Umbilical cord (tissue), 2 donors: ENCODE measurements around the gene EP400. TPM values are rescaled to one million over a fixed set of nuclear protein-coding genes. Genes with fewer than 3 reads are reported as not detected.

ENCODE experiments used
- DNase-seq: peaks from one replicate; pipeline ENCODE4 v3.0.0-alpha.2; 2015; ENCODE audit warnings: low spot score
- total RNA-seq: library from RNA; depleted of rRNA; stranded (reverse); fragments of >200 nt; gene quantifications from one replicate; pipeline ENCODE4 v1.2.3, GENCODE V29; 2014; ENCODE audit warnings: low replicate concordance; ENCODE audit not compliant: insufficient read depth

The EP400 gene
- total RNA-seq, 1 donor from 2014 or later = 15.4 TPM

DNA sequence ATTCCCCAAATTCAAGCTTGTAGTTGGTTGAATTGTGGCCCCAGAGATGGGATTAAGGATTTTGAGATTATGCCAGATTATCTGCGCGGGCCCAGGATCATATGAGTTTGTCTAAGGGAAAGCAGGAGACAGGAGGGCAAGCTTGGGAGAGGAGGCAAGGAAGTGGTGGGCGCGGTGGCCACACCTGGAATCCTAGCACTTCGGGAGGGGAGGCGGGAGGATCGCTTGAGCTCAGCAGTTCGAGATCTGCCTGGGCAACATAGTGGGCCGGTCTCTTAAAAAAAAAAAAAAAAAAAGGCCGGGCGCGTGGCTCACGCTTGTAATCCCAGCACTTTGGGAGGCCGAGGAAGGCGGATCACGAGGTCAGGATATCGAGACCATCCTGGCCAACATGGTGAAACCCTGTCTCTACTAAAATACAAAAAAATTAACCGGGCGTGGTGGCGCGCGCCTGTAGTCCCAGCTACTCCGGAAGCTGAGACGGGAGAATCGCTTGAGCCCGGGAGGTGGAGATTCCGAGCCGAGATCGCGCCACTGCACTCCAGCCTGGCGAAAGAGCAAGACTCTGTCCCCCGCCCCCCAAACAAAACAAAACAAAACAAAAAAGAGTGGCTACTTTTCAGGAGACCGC lies 21.5 kb upstream of the EP400 start:
- no peak for DNase-seq

DNA sequence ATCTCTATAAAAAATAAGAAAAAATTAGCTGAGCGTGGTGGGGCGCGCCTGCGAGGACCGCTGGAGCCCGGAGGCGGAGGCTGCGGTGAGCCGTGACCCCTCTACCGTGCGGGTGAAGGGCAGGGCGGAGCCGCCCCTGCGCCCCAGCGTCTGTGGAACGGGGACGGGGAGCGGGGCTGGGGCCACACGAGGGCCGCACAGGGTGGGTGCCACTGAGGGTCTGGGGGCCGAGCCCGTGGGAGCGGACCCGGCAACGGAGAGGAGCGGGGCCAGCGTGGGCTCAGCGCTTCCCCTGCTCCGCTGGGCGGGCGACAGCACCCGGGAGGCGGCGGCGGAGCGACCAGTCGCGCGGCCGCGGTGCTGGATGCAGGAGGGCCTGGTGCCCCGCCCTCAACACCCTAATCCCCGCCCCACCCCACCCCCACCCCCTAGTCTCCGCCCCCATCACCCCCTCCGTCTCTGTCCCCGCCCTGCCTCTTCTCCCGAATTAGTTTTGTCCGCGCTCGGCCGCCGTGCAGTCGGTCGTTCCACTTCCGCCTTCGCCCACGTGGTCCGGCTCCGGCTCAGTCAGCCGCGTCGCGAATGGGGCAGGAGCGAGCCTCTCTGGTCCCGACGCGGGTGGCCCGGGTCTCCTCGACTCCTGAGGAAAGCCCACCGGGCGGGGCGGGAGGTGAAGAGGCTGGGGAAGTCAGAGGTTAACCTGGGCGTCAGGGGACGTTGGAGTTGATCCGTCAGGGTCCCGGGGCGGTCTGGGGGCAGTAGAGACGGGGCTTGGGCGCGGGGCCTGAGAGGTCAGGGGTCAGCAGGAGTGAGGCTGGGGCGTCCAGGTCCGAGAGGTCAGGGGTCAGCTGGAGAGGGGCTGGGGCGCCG lies 20.8 kb upstream of the EP400 start, which contains the start of gene PUS1:
Gene PUS1 (plus strand): TSS at position 566 of the 870 bp plus-strand sequence. CDS start 447 bp downstream, outside the sequence.
- peak; percentile 95 for DNase-seq

DNA sequence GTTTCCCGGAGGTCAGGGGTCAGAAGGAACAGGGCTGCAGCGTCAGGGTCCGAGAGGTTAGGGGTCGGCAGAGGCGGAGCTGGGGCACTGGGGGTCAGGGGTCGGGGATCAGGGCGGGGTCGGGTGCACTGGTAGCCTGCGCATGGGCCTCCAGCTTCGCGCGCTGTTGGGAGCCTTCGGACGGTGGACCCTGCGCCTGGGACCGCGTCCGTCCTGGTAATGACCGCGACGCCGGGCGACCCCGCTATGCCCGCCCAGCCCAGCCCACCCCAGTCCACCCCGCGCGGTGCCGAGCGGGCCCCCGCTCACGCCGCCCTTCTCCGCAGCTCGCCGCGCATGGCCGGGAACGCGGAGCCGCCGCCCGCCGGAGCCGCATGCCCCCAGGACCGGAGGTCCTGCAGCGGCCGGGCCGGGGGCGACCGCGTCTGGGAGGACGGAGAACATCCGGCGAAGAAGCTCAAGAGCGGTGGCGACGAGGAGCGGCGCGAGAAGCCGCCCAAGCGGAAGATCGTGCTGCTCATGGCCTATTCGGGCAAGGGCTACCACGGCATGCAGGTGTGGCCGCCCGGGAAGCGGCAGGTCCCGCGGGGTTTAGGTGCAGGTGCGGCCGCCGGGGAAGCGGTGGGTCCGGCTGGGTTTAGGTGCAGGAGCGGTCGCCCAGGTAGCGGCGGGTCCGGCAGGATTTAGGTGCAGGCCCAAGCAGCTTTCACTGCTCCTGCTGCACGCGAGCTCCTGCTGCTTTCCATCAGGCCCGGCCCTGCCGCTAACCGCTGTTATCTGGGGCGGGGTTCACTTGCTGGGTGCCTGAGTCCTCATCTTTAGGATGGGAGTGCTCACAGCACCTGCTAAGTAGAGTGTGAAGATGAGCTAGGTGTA lies 19.9 kb upstream of the EP400 start:
- DNase-seq = no peak

DNA sequence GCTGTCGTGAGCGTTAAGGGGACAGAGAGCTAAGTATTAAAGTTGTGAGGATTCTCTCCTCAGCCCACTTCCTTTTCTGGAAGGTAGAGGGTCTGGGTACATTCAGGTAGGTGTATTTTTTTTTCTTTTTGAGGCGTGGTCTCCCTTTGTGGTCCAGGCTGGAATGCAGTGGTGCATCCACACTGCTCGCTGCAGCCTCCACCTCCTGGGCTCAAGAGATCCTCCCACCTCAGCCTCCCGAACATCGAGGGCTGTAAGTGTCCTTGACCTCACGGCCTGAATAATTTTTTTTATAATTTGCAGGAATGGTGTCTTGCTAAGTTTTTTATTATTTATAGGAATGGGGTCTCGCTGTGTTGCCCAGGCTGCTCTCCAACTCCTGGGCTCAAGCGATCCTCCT lies 19.2 kb upstream of the EP400 start:
- DNase-seq = no peak

DNA sequence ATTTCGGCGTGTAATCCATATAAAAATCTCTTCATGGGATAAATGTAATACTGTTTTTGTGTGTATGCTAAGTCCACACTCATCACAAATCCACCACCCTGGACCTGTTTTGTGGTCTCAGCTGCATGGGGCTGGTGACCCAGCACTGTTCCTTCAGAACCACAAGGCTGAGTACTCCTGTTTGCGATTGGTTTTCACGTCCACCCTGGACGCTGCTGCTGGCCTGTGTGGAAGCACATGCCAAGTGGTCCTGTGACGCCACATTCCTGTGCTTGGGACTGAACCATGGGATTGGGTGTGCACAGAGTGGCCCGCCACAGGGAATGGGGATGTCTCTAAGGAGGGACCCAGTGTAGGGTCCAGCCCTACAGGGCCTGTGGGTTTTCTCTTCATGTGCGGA lies 16.4 kb upstream of the EP400 start:
- DNase-seq = no peak

DNA sequence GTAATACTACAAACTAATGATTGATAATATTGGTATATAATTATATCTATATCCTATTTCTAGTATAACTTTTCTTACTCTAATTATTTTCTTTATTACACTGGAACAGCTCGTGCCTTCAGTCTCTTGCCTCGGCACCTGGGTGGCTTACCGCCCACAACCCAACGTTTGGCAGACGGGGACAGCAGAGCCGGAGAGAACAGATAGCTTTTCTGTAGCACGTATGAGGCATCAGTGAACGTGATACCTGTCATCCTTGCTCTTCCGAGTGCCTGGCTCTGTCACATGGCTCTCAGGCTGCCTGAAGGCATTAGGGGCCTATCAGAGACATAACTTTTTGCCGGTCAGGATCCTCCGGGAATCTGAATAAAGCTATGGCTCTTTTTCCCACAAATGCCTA lies 15.2 kb upstream of the EP400 start:
- DNase-seq = no peak

DNA sequence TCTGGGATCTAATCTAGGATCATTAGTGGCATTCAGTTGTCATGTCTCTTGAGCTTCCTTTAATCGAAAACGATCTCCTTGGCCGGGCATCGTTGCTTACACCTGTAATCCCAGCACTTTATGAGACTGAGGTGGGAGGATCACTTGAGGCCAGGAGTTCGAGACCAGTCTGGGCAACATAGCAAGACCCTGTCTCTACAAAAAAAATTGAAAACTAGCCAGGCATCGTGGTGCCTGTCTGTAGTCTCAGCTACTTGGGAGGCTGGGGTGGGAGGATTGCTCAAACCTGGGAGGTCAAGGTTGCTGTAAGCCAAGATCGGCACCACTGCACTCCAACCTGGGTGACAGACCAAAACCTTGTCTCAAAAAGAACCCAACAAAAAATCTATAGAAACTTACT lies 11.7 kb upstream of the EP400 start:
- no peak for DNase-seq

DNA sequence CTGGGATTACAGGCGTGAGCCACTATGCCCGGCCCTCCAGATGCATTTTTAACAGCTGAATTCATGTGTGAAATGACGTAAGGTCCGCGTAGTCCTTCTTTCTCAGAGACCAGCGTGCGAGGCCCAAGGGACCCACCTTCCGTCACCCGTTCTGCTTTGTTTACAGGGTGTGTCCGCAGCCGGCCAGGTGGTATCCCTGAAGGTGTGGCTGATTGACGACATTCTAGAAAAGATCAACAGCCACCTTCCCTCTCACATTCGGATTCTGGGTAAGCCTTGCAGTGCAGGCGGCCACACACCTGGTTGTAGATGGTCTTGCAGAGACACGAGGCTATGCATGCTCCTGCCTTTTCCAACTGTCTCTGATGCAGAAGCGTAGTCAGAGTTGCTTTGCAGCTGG lies 10.7 kb upstream of the EP400 start:
- no peak for DNase-seq

DNA sequence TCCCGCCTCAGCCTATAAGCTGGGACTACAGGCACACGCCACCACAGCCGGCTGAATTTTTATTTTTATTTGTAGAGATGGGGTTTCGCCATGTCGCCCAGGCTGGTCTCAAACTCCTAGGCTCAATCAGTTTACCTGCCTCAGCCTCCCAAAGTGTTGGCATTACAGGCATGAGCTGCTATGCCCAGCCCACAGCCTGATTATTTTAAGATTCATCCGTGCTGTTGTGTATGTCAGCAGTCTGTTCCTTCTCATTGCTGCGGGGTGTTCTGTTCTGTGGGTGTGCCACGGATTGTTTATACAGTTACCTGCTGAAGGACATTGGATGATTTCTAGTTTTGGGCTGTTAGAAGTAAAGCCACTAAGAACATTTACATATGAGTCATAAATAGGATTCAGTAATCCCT lies 9.6 kb upstream of the EP400 start:
- DNase-seq = no peak

DNA sequence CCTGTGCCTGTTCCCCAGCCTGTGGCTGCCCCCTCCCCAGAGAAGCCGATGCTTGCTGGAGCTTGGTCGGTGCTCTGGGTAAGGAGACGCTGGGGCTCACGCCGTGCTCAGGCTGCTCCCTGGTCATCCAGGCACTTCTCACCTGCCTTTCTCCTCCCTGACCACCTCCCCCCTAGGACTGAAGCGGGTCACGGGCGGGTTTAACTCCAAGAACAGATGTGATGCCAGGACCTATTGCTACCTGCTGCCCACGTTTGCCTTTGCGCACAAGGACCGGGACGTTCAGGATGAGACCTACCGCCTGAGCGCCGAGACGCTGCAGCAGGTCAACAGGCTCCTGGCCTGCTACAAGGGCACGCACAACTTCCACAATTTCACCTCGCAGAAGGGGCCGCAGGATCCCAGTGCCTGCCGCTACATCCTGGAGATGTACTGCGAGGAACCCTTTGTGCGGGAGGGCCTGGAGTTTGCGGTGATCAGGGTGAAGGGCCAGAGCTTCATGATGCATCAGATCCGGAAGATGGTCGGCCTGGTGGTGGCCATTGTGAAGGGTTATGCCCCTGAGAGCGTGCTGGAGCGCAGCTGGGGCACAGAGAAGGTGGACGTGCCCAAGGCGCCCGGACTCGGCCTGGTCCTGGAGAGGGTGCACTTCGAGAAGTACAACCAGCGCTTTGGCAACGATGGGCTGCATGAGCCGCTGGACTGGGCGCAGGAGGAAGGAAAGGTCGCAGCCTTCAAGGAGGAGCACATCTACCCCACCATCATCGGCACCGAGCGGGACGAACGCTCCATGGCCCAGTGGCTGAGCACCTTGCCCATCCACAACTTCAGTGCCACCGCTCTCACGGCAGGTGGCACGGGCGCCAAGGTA lies 8.4 kb upstream of the EP400 start:
- DNase-seq = no peak

DNA sequence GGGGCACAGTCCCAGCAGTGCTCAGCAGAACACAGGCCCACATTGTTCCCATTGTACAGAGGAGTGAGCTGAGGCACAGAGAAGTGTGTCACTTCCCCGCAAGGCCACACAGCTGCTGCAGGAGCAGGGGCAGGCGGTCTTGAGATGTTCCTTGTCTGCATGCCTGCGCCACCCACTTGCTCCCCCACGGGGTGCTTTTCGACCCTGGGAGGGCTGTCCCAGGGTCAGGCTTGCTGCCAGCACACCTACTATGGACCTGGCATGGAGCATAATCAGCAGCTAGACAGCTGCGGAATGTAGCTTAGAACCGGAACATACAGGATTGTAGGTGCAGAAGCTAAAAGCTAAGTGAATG lies 7.8 kb upstream of the EP400 start:
- DNase-seq = no peak

DNA sequence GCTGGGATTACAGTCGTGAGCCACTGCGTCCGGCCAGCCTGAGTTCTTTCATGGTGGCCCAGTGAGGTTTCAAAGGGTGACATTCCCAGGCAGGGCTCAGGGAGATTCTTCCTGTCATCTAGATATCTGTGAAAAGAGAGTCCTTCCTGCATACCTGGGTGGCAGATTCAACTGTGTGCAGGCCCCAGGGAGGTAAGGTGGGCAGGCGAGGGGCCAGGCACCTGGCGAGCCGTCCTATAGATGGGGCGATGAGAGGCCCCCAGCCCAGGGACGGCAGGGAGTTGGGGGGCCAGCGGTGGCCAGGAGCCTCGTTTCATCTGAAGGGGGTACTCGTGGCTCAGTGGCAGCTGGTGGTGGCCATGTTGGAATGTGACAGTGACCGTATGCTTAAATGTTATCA lies 7.1 kb upstream of the EP400 start:
- no peak for DNase-seq

DNA sequence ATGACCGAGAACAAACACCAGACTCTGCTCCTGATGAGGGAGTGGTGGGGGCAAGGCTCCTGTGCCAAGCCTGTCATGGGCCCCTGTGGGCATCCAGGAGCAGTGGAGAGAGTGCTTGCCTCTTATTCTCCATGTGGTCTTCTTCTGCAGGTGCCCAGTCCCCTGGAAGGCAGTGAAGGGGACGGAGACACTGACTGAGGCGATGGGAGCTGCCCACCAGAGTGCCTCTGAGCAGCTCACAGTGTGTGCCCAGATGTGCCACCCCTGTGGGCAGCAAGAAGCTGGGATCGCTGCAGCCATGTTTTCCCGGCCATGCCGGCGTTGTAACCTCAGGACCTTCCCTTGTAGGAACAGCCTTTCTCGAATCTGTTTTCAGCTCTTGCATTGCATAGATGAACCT lies 6.4 kb upstream of the EP400 start:
- DNase-seq = no peak

DNA sequence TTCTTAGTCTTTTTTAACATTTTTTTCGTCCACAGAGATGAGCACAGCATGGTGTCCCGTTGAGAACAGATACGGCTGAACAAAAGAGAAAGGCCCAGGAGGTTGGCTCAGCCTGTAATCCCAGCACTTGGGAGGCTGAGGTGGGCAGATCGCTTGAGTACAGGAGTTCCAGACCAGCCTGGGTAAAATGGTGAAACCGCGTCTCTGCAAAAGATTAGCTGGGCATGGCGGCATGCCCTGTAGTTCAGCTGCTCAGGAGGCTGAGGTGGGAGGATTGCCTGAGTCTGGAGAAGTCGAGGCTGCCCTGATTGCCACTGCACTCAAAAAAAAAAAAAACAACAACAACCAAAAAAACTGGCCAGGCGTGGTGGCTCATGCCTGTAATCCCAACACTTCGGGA lies 5.9 kb upstream of the EP400 start:
- no peak for DNase-seq

DNA sequence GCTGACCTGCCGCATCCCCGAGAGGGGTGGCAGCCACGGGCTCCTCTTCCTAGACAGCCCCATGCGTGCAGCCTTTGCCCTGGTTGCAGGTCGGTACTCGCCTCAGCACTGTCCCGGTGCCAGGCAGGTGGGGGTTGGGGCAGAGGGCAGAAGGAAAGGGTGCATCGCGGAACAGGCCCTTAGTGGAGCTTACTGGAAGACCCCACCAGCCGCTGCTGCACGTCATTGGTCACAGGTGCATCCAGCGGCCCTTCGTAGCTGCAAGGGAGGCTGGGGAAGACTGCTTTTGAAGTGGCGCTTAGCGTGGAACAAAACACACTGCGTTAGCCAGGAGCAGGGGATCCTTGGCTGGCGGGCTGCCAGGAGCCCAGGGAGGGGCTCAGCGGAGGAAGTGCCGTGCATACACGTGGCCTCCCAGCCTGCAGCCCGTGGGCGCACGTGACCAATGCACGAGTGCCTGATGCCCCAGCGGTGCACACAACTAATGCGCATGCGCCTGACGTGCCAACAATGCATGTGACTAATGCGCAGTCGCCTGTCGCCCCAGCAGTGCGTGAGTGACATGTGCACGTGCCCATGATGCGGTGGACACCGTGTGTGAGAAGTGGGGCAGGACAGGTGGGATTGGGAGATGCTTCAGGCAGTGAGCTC lies 5.0 kb upstream of the EP400 start:
- no peak for DNase-seq

DNA sequence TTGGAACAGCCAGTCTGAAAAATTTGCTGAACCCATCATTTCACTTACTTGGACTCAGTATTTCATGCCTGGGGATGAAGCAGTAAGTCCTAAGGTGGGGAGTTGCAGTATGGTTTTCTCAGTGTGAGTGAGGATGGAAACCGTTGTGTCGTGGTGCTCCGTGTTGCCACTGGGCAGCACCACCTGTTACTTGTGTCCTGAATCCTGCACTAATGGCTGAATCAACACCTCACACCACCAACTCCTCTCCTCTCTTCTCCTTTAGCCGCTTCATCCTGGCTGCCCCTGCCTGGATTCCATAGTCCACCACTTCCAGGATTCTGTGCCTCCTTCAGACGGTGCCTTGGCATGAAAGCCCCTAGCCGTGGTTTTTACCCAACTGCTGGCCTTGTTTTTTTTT lies 3.0 kb upstream of the EP400 start:
- DNase-seq = no peak

DNA sequence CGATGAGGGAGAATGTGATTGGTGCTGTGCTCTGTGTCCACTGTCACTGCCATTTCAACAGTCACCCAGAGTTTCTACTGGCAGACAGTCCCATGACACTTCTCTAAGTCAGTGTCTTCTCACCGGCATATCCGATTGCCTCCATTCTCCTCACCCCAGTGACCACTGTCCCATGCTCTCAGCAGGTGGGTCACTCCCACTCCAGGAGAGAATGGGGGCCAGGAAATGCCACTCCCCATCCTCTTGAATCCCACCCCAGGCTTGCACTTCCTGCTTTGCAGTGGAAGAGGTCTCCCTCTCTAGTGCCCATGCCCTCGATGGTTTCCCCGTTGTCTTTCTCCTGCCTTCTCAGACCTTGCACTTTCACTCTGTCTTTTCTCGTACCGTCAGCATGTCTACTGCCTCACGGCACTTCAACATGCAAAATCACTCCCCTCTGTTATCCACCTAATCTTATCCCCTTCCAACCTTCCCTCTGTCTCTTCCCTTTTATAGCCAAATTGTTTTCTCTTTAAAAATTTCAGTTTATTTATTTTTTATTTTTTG lies 2.2 kb upstream of the EP400 start:
- DNase-seq = no peak

DNA sequence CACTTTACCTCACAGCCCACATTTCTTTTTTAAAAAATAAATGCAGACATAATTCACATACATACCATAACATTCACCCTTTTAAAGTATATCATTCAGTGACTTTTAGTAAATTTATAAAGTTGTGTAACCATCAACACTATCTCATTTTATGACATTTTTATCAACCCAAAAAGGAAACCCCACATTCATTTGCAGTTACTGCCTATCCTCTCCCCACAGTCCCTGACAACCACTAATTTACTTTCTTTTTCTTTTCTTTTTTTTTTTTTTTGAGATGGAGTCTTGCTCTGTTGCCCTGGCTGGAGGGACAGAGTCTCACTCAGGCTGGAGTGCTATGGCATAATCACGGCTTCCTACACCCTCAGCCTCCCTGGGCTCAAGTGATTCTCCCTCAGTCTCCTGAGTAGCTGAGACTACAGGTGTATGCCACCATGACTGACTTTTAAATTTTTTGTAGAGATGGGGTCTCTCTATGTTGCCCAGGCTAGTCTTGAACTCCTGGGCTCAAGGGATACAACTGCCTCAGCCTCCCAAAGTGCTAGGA lies 1.5 kb upstream of the EP400 start:
- DNase-seq = no peak

DNA sequence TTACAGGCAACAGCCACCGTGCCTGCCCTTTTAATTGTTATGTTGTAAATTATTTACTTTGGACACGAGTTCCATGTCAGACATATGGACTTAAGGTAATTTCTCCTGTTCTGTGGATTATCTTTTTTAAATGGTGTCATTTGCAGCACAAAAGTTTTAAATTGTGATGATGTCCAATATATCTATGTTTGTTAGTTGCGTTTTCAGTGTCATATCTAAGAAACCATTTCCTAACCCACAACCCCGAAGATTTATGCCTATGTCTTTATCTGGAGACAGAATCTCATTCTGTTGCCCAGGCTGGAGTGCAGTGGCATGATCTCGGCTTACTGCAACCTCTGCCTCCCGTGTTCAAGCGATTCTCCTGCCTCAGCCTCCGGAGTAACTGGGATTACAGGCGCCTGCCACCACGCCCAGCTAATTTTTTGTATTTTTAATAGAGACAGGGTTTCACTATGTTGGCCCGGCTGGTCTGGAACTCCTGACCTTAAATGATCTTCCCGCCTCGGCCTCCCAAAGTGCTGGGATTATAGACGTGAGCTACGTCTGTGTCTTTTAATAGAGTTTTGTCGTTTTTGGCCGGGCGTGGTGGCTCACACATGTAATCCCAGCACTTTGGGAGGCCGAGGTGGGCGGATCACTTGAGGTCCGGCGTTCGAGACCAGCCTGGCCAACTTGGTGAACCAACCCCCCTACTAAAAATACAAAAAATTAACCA lies 870 bp upstream of the EP400 start:
- DNase-seq = peak; percentile 16
